Endothelial cell of umbilical vein (primary cell): ENCODE measurements around the gene GRAMD2B.

Source experiments
- CTCF ChIP-seq, 2 donors: IDR thresholded peaks; 1 replicate in 1 of 2; 2 replicates in 1 of 2; pipeline ENCODE4 v1.5.1; 2011; ENCODE audit warnings: low read length in 2 of 2, mild to moderate bottlenecking in 2 of 2, moderate library complexity in 2 of 2, control low read depth in 1 of 2, inconsistent platforms in 1 of 2, low read depth in 1 of 2; ENCODE audit not compliant: insufficient read depth in 1 of 2; ENCODE audit errors: extremely low read depth in 1 of 2
- EZH2 ChIP-seq: IDR thresholded peaks from 2 replicates; pipeline ENCODE4 v1.6.1; 2012; ENCODE audit warnings: borderline replicate concordance, low read depth, mild to moderate bottlenecking, moderate library complexity, low read length, inconsistent platforms; ENCODE audit not compliant: severe bottlenecking
- MAX ChIP-seq: IDR thresholded peaks from 2 replicates; pipeline ENCODE4 v1.6.1; 2011; ENCODE audit not compliant: insufficient read depth, insufficient read length

- TF ChIP-seq CTCF (IDR thresholded peaks at IDR 0.05; ENCODE audit: extremely low read depth in 1 of 2, insufficient read depth in 1 of 2, low read depth in 1 of 2, low read length in 2 of 2): no peak
- TF ChIP-seq MAX: no peak
- no peak for TF ChIP-seq EZH2
Observed at GRCh38 chr5:126484253-126484652, 61.0 kb downstream of the GRAMD2B start.
